OCI-LY7 (cell line): Measurements from ENCODE around the gene PPP6C.

Source experiments
- CTCF ChIP-seq: fragments of 200-600 bp; sonication (generic); conservative IDR thresholded peaks from 2 replicates; pipeline ENCODE4 v1.5.1; 2014; ENCODE audit warnings: mild to moderate bottlenecking, antibody characterized with exemption, low read length, moderate library complexity, mixed read lengths
- EZH2phosphoT487 ChIP-seq: fragments of 200-600 bp; sonication (generic); IDR thresholded peaks from 2 replicates; pipeline ENCODE4 v1.6.1; 2018; ENCODE audit warnings: low read depth, borderline replicate concordance, mild to moderate bottlenecking, mixed run types, antibody characterized with exemption, low read length, moderate library complexity, mixed read lengths

GRCh38 chr9:125190361-125190801, 778 bp upstream of the PPP6C start:
- no peak for TF ChIP-seq CTCF
- no peak for TF ChIP-seq EZH2phosphoT487
